HEK293T (cell line): ENCODE results near the gene NFASC.

Experiments used
- BHLHE40 ChIP-seq: fragments of 450-650 bp; IDR thresholded peaks from 2 replicates; pipeline ENCODE4 v1.6.1; 2016; ENCODE audit warnings: mild to moderate bottlenecking, moderate library complexity, borderline replicate concordance
- ELF4 ChIP-seq: fragments of 450-650 bp; IDR thresholded peaks from 2 replicates; pipeline ENCODE4 v1.6.1; 2017; ENCODE audit warnings: antibody characterized with exemption
- FOXM1 ChIP-seq: fragments of 450-650 bp; IDR thresholded peaks from 2 replicates; pipeline ENCODE4 v1.6.1; 2017; ENCODE audit warnings: mild to moderate bottlenecking, borderline replicate concordance
- HDGF ChIP-seq: fragments of 450-650 bp; IDR thresholded peaks from 2 replicates; pipeline ENCODE4 v1.6.1; 2017; ENCODE audit warnings: antibody characterized with exemption, borderline replicate concordance
- SP1 ChIP-seq: fragments of 450-650 bp; IDR thresholded peaks from 2 replicates; pipeline ENCODE4 v1.6.1; 2017
- SUZ12 ChIP-seq: fragments of 450-650 bp; IDR thresholded peaks from 2 replicates; pipeline ENCODE4 v1.6.1; 2016; ENCODE audit warnings: mild to moderate bottlenecking
- TARDBP ChIP-seq: fragments of 450-650 bp; IDR thresholded peaks from 2 replicates; pipeline ENCODE4 v1.6.1; 2016

- TF ChIP-seq BHLHE40 (no peak), ELF4 (no peak), FOXM1 (no peak), SP1 (no peak), SUZ12 (no peak), HDGF (no peak), TARDBP (no peak)
Measured at GRCh38 chr1:204972426-204972825, 101.8 kb downstream of the NFASC start.
